ENCODE data around the gene PNMA8A.
"Not testable (repeated sequence)": the region's sequence is repeated elsewhere in the genome, so short reads cannot be mapped to it uniquely, and the experiment has no call there.

Gene PNMA8A

GRCh38 chr19:46471116-46471733 is at the start of gene PNMA8A:
PNMA8A (minus strand) TSS chr19:46471563; CDS start chr19:46471035, 528 bp downstream.
- Mint-ChIP-seq H3K9me3 (no peaks in the 10 kb centered on the region), H3K27ac (no peak within 1 kb of the TSS), H3K36me3 (ENCODE audit: low read depth) (peaks cover 3% of the 10 kb centered on the region), H3K4me1 (ENCODE audit: low read depth) (peaks cover 6% of the 10 kb centered on the region), H3K27me3 (peaks cover 45% of the 10 kb centered on the region), H3K4me3 (peak within 1 kb of the TSS; percentile 53)

- Mint-ChIP-seq H3K27ac (no peak overlapping the region), H3K4me3 (no peak overlapping the region), H3K36me3 (ENCODE audit: low read depth) (no peaks in the 10 kb centered on the region), H3K9me3 (no peaks in the 10 kb centered on the region), H3K27me3 (no peaks in the 10 kb centered on the region), H3K4me1 (ENCODE audit: low read depth) (peaks cover 53% of the 10 kb centered on the region)
Observed at GRCh38 chr19:46520616-46521015, 49.3 kb upstream of the PNMA8A start.

GRCh38 chr19:46517471-46517870 is 46.1 kb upstream of the PNMA8A start:
- Mint-ChIP-seq H3K27ac (no peak overlapping the region), H3K27me3 (peaks cover 7% of the 10 kb centered on the region), H3K4me3 (no peak overlapping the region), H3K9me3 (no peaks in the 10 kb centered on the region), H3K4me1 (ENCODE audit: low read depth) (peaks cover 28% of the 10 kb centered on the region), H3K36me3 (ENCODE audit: low read depth) (no peaks in the 10 kb centered on the region)

GRCh38 chr19:46515879-46516350 is 44.6 kb upstream of the PNMA8A start:
- Mint-ChIP-seq H3K9me3 (no peaks in the 10 kb centered on the region), H3K4me1 (ENCODE audit: low read depth) (peaks cover 18% of the 10 kb centered on the region), H3K4me3 (no peak overlapping the region), H3K27ac (peak overlapping the region; percentile 1), H3K27me3 (peaks cover 7% of the 10 kb centered on the region), H3K36me3 (ENCODE audit: low read depth) (no peaks in the 10 kb centered on the region)

GRCh38 chr19:46515290-46515609 is 43.9 kb upstream of the PNMA8A start:
- H3K4me3 Mint-ChIP-seq: no peak overlapping the region
- H3K4me1 Mint-ChIP-seq (ENCODE audit: low read depth): peaks cover 12% of the 10 kb centered on the region
- H3K9me3 Mint-ChIP-seq: no peaks in the 10 kb centered on the region
- no peak overlapping the region for H3K27ac Mint-ChIP-seq
- peaks cover 7% of the 10 kb centered on the region for H3K27me3 Mint-ChIP-seq
- no peaks in the 10 kb centered on the region for H3K36me3 Mint-ChIP-seq (ENCODE audit: low read depth)

GRCh38 chr19:46514589-46515289 is 43.4 kb upstream of the PNMA8A start:
- H3K36me3 Mint-ChIP-seq (ENCODE audit: low read depth): no peaks in the 10 kb centered on the region
- no peaks in the 10 kb centered on the region for H3K9me3 Mint-ChIP-seq
- H3K27ac Mint-ChIP-seq: no peak overlapping the region
- H3K27me3 Mint-ChIP-seq: peaks cover 7% of the 10 kb centered on the region
- H3K4me1 Mint-ChIP-seq (ENCODE audit: low read depth): peaks cover 7% of the 10 kb centered on the region
- H3K4me3 Mint-ChIP-seq: no peak overlapping the region

- Mint-ChIP-seq H3K36me3 (ENCODE audit: low read depth) (no peaks in the 10 kb centered on the region), H3K4me3 (no peak overlapping the region), H3K27me3 (peaks cover 12% of the 10 kb centered on the region), H3K9me3 (no peaks in the 10 kb centered on the region), H3K27ac (no peak overlapping the region), H3K4me1 (ENCODE audit: low read depth) (peaks cover 7% of the 10 kb centered on the region)
Observed at GRCh38 chr19:46513461-46514236, 42.3 kb upstream of the PNMA8A start.

GRCh38 chr19:46511237-46511636 is 39.9 kb upstream of the PNMA8A start:
- Mint-ChIP-seq H3K27me3 (peaks cover 20% of the 10 kb centered on the region), H3K4me1 (ENCODE audit: low read depth) (peaks cover 7% of the 10 kb centered on the region), H3K9me3 (no peaks in the 10 kb centered on the region), H3K36me3 (ENCODE audit: low read depth) (no peaks in the 10 kb centered on the region), H3K4me3 (no peak overlapping the region), H3K27ac (no peak overlapping the region)

GRCh38 chr19:46508206-46508605 is 36.8 kb upstream of the PNMA8A start:
- H3K4me3 Mint-ChIP-seq: no peak overlapping the region
- peaks cover 18% of the 10 kb centered on the region for H3K27me3 Mint-ChIP-seq
- H3K4me1 Mint-ChIP-seq (ENCODE audit: low read depth): no peaks in the 10 kb centered on the region
- H3K36me3 Mint-ChIP-seq (ENCODE audit: low read depth): no peaks in the 10 kb centered on the region
- H3K27ac Mint-ChIP-seq: no peak overlapping the region
- H3K9me3 Mint-ChIP-seq: no peaks in the 10 kb centered on the region

GRCh38 chr19:46503848-46504453 is 32.6 kb upstream of the PNMA8A start:
- H3K27me3 Mint-ChIP-seq: peaks cover 23% of the 10 kb centered on the region

GRCh38 chr19:46502891-46503290 is 31.5 kb upstream of the PNMA8A start:
- no peaks in the 10 kb centered on the region for H3K4me1 Mint-ChIP-seq (ENCODE audit: low read depth)
- no peaks in the 10 kb centered on the region for H3K36me3 Mint-ChIP-seq (ENCODE audit: low read depth)
- H3K27me3 Mint-ChIP-seq: peaks cover 24% of the 10 kb centered on the region
- H3K27ac Mint-ChIP-seq: no peak overlapping the region
- H3K4me3 Mint-ChIP-seq: no peak overlapping the region
- no peaks in the 10 kb centered on the region for H3K9me3 Mint-ChIP-seq

More at GRCh38 chr19:46503848-46504453, 32.6 kb upstream of the PNMA8A start:
- Mint-ChIP-seq H3K36me3 (ENCODE audit: low read depth) (no peaks in the 10 kb centered on the region), H3K4me3 (no peak overlapping the region), H3K9me3 (no peaks in the 10 kb centered on the region), H3K27ac (no peak overlapping the region), H3K4me1 (ENCODE audit: low read depth) (no peaks in the 10 kb centered on the region)

GRCh38 chr19:46499692-46500091 is 28.3 kb upstream of the PNMA8A start:
- Mint-ChIP-seq H3K27ac (no peak overlapping the region), H3K4me3 (no peak overlapping the region)

GRCh38 chr19:46497773-46498172 is 26.4 kb upstream of the PNMA8A start:
- Mint-ChIP-seq H3K4me1 (ENCODE audit: low read depth) (peaks cover 8% of the 10 kb centered on the region), H3K4me3 (no peak overlapping the region), H3K36me3 (ENCODE audit: low read depth) (no peaks in the 10 kb centered on the region), H3K9me3 (no peaks in the 10 kb centered on the region), H3K27me3 (peaks cover 33% of the 10 kb centered on the region), H3K27ac (no peak overlapping the region)

More at GRCh38 chr19:46499692-46500091, 28.3 kb upstream of the PNMA8A start:
- Mint-ChIP-seq H3K4me1 (ENCODE audit: low read depth) (peaks cover under 1% of the 10 kb centered on the region), H3K27me3 (peaks cover 28% of the 10 kb centered on the region), H3K36me3 (ENCODE audit: low read depth) (no peaks in the 10 kb centered on the region), H3K9me3 (no peaks in the 10 kb centered on the region)

GRCh38 chr19:46496886-46497285 is 25.5 kb upstream of the PNMA8A start:
- H3K27ac Mint-ChIP-seq; H3K4me1 Mint-ChIP-seq (ENCODE audit: low read depth); H3K36me3 Mint-ChIP-seq (ENCODE audit: low read depth); H3K4me3 Mint-ChIP-seq; H3K9me3 Mint-ChIP-seq: not testable (repeated sequence)
- H3K27me3 Mint-ChIP-seq: peaks cover 42% of the 10 kb centered on the region

- Mint-ChIP-seq H3K27ac (no peak overlapping the region), H3K36me3 (ENCODE audit: low read depth) (no peaks in the 10 kb centered on the region), H3K27me3 (peaks cover 45% of the 10 kb centered on the region), H3K4me3 (no peak overlapping the region), H3K9me3 (no peaks in the 10 kb centered on the region), H3K4me1 (ENCODE audit: low read depth) (peaks cover 8% of the 10 kb centered on the region)
Observed at GRCh38 chr19:46496304-46496703, 24.9 kb upstream of the PNMA8A start.

All from stimulated activated naive CD8-positive, alpha-beta T cell treated with anti-CD3 and anti-CD28 coated beads, Interleukin-15, Interleukin-2, amounts not matched to agents 100 ng/mL and 50 ng/mL, for 24 hours (primary cell).